Astrocyte of the hippocampus (primary cell): ENCODE data around the gene SSTR4.
"Not testable (repeated sequence)": the region's sequence is repeated elsewhere in the genome, so short reads cannot be mapped to it uniquely, and the experiment has no call there.

ENCODE experiments used
- DNase-seq: peaks from one replicate; pipeline ENCODE4 v3.0.0; 2011; ENCODE audit warnings: low read depth, low spot score

The SSTR4 gene, protein sequence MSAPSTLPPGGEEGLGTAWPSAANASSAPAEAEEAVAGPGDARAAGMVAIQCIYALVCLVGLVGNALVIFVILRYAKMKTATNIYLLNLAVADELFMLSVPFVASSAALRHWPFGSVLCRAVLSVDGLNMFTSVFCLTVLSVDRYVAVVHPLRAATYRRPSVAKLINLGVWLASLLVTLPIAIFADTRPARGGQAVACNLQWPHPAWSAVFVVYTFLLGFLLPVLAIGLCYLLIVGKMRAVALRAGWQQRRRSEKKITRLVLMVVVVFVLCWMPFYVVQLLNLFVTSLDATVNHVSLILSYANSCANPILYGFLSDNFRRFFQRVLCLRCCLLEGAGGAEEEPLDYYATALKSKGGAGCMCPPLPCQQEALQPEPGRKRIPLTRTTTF

GRCh38 chr20:23034721-23035671, at the start of gene SSTR4:
SSTR4 (plus strand) TSS chr20:23035312; CDS start chr20:23035484, 172 bp downstream.
- DNase-seq: no peak

DNA sequence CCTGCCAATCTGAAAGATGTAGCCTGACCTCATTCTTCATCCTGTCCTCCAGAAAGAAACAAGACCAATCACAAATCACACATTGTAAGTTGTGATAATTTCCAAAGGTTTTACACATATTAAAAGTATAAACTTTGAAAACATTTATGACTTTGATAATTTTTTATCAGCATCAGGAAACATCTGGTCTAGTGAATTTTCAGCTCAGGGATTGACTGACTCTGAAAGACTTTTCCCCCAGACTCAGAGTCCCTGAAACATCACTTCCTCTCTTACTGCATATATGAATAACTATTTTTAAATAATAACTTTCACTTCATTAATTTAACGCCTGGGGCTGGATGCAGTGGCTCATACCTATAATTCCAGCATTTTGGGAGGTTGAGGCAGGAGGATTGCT, 48.5 kb upstream of the SSTR4 start:
- DNase-seq: no peak

GRCh38 chr20:22991424-22991823, 43.7 kb upstream of the SSTR4 start:
- not testable (repeated sequence) for DNase-seq

DNA sequence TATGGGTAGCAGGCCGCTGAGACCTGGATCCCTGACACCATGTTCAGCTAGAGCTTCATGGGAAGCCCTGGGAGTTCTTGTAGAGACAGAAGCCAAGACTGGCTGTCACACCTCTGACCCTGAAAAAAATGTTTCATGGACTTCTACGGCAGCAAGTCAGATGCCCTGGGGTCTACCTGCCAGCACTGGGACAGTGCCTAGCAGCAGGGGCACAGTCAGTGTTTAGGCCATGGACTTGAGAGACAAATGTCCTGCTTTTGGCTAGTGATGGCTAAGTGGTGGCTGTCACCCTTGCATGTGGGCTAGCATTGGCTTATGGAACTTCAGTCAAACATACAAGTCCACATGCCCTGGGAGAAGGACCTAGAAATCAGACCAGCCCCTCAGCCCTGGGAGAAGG, 41.3 kb upstream of the SSTR4 start:
- no peak for DNase-seq

- DNase-seq: no peak
Observed at GRCh38 chr20:22995923-22996322, 39.2 kb upstream of the SSTR4 start.

DNA sequence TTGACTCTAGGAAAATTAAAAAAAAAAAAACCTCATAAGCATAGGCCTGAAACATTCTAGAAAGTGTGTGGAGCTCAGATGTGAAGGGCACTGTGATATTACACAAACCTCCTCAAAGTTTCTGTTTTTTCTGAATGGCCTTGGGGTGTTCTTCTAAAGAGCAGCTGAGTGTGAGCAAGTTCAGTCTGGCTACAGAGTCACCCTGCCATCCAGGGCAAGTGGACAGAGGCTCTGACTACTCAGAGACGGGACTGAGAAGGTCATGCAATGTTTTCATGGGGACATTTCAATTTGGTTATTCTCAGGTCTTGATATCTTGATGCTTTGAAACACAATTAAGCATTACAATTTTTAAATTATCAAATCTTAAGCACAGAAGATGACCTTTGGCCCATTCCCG, 36.6 kb upstream of the SSTR4 start:
- DNase-seq: no peak

DNA sequence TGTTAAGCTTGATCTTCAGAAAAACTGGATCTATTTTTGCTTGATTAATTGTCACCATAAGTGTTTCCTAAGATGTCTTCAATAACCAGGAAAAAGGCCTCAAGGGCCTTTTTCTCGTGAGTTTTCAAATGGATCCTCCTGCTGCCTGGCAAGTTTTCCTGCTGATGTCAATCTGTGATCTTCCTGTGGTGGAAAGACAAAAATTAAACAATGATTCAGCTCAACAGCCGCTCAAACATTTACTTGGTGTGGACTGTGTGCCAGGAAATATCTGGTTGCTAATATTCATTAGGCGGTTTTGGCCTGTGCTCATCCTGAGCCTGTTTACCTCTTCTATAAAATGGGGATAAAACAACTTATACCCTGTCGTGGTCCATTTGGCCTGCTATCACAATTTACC, 35.4 kb upstream of the SSTR4 start:
- no peak for DNase-seq

DNA sequence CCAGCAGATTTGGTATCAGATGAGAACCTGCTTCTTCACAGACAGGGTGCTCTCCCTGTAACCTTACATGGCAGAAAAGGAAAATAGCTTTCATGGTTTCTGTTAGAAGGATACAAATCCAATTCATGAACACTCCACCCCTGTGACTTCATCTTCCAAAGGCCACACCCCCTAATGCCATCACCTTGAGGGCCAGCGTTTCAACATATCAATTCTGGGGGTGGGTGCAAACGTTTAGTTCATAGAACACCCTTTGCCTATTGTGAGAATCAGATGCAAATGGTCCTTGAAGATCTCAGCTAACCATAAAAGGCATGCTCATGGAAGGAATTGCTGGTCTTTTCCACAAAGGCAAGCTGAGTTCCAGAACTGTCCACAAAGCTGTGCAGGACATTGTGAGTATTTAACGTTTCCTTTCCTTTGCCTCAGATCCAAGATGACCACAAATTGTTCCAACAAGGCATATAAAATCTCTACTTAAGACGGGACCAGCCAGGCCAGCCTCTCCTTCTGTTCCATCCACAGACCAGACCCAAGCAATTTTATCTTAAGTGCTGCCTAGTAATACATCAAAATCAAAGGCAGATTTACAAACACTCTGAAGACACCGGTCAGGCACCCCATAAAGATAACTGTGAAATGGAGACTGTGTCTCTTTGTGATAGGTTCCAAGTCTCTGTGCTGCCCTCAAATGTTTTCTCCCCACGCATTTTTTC, 34.7 kb upstream of the SSTR4 start:
- DNase-seq: no peak

DNA sequence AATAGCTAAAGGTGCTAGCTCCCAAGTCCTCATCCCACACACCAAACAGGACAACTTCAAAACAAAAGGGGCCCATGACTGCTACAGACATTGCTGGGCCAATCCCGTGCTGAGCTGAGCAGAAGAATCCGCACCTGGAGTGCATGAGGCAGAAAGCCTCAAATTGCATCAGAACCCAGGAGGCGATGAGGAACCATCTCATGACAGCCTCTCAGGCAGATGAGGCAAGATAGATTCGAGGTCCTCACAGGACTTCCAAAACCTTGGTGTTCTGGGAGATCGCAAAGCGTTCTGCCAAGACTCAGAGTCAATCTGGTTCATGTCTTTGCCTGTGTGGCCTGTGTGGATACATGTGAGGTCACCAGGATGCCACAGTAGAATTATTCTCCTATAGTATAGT, 32.8 kb upstream of the SSTR4 start:
- no peak for DNase-seq

DNA sequence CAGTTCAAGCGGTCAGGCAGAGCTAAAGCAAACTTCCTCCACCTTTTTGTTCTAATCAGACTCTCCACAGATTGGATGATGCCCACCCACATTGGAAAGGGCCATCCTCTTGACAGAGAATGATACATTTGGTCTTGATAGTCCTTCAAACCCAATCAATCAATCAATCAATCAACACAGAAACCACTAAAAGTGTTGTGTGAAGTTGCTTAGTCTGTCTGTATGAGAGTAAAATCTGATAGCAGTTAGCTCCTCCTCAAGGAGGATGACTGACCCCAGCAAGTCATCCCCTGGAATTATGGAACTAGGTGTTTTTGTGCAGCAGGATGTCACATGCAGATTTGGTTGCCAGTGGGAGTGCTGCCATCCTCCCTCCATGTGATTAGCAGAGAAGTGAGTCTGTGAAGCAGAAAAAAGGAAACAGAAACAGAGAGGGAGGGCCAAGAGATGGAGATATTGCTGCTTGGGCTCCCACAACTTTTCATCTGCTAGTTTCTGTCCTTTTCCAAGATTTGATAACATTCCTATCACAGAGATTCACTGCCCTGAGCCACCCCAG, 32.0 kb upstream of the SSTR4 start:
- no peak for DNase-seq

GRCh38 chr20:23003881-23004460, 31.1 kb upstream of the SSTR4 start:
- DNase-seq: no peak

DNA sequence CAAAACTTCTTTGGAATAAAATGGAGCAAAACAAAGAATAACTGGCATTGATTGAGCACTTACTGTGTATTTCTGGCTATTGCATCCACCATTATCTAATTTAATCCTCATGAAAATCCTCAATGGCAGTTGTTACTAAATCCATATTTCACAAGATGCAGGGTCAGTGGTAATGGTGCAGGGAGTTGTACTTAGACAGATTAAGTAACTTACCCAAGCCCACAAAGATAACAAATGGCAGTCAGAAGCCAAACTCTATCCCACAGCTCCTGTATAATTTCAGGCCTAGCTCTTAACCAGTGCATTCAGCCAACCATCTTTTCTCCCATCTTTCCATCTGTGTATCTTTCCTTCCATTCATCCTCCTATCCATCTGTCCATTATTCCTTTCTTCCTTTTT, 29.3 kb upstream of the SSTR4 start:
- no peak for DNase-seq

DNA sequence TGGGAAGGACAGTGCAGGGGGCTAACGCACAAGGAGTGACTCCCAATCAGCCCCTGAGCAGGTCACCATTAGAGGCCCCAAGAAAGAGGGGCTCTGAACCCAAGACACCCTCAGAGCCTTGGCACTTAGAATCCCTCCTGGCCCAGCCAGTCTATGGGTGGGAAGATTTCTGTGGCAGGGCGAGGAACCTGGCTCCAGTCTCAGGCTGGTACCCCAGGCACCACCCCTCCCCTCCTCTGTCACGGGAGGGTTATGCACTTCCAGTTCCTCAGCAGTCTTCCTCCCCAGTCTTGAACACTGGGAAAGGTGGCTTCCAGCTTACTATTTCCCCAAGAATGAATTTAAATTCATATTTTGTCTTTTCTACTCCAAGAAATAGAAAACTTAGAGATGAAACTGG, 27.6 kb upstream of the SSTR4 start:
- DNase-seq: no peak

DNA sequence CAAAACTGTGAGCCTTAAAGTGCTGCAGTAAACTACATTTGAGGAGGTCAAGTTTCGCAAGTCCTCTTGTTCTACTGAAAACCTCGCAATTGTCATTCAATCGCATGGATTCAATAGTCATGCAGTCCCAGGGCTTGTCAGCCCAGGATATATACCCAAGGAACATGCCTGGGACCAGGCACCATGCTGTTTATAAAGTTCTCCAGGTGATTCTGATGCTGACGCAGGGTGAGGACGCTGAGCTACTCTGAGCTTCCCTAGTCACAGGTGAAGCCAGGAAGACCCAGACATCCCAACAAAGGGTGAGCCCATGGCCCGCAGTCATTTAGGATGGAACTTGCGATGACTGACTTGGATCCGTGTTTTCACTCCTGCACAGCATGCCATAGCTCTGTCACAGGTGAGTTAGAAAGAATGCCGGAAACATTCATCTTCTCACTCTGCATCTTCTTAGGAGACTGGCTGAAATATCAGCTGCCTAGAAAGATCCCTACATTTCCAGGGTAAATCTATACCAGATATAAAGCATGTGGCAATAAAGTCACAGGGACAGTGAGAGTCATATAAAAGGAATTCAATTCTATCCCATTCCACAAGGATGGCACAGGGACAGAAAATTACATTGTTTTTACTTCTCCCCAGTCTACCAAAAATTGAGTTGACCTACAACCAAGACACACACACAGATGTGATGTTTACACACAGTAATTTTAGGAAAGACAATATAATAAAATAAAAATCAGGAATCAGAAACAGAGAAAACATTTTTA, 27.0 kb upstream of the SSTR4 start:
- no peak for DNase-seq

DNA sequence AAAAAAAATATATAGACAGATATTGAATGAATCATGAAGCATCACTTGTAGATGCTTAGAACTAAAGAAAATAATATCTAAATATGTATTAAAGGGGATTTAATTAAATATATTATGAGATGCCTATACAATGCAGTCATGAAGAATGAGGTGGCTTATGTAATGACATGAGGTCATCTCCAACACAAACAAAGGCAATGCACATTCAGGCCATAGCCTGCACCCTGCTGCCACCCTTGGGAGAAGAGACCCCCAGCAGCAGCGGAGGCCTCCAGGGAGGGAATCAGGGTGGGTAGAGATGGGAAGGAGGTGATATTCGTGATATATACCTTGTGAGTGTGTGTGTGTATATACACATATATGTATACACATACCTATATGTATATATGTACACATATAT, 26.4 kb upstream of the SSTR4 start:
- no peak for DNase-seq

GRCh38 chr20:23009636-23010035, 25.5 kb upstream of the SSTR4 start:
- DNase-seq: no peak

- no peak for DNase-seq
Observed at GRCh38 chr20:23010096-23010495, 25.0 kb upstream of the SSTR4 start.

- DNase-seq: no peak
Observed at GRCh38 chr20:23011008-23011721, 23.9 kb upstream of the SSTR4 start.

DNA sequence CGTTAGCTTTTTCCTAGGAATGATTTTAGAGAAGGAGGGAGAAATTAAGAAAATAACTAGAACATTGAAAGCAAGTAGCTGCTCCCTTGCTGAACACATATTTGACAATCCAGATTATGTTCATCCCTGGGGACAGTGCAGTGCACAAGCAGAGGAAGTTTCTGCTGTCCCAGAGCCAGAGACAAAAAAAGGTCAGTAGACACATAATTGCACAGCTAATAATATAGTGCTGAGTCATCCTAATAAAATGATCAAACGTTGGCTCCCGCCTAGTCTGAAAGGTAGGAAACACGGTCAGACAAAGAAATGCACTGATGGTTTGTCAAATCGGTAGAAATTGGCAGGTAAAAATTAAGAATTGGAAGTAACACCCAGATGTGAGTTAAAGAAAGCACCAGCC, 21.7 kb upstream of the SSTR4 start:
- DNase-seq: no peak

DNA sequence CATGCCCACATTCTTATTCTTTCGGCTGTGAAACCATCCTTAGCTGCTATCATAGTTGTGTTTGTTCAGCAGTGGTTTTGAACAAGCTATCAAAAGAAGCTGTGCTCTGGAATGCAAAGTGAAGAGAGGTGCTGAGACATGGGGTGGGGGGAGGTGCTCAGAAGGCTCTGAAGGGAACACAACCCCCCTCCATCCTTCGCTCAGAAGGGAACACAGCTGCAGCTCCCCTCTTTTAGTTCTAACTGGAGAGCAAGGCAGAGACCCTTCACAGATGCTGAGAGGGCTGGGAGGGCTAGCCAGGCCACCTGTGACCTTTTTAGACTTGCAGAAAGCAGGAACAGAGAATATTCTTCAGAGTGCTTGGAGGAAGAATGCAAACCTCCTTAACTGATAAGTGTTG, 17.6 kb upstream of the SSTR4 start:
- no peak for DNase-seq
